HFFc6 (cell line): ENCODE data around the gene TMEM59. TPM values are rescaled to one million over a fixed set of nuclear protein-coding genes. Genes with fewer than 3 reads are reported as not detected.
"Not testable (repeated sequence)": the region's sequence is repeated elsewhere in the genome, so short reads cannot be mapped to it uniquely, and the experiment has no call there.

Source experiments
- DNase-seq: peaks from one replicate; pipeline ENCODE4 v3.0.0-alpha.2; 2018
- H3K27ac Mint-ChIP-seq: 2 replicates; pipeline ENCODE4 v1.8.0; 2020; ENCODE audit warnings: mild to moderate bottlenecking, mixed read lengths
- H3K27me3 Mint-ChIP-seq: 2 replicates; pipeline ENCODE4 v1.8.0; 2021; ENCODE audit warnings: mild to moderate bottlenecking, moderate library complexity, mixed read lengths; ENCODE audit not compliant: insufficient read depth
- H3K36me3 Mint-ChIP-seq: 2 replicates; pipeline ENCODE4 v1.8.0; 2021; ENCODE audit warnings: low read depth, mixed read lengths
- H3K4me1 Mint-ChIP-seq: 2 replicates; pipeline ENCODE4 v1.8.0; 2020; ENCODE audit warnings: low read depth, mixed read lengths
- H3K4me3 Mint-ChIP-seq: 2 replicates; pipeline ENCODE4 v1.8.0; 2020; ENCODE audit warnings: mild to moderate bottlenecking, moderate library complexity, mixed read lengths
- H3K9me3 Mint-ChIP-seq: 2 replicates; pipeline ENCODE4 v1.8.0; 2020; ENCODE audit warnings: mild to moderate bottlenecking, mixed read lengths
- total RNA-seq, 6 experiments: library from RNA; stranded (reverse); fragmentation: NEBNext Ultra II Directional; extraction: Animal tissue kit (Norgen Biotek cat#: 25700); gene quantifications; 2 replicates in 1 of 6; 3 replicates in 5 of 6; pipeline ENCODE4 v1.2.3, GENCODE V29; 2021
- TF ChIP-seq, protein P1 (sequence below): fragments of 200-600 bp; sonication (generic); IDR thresholded peaks from 2 replicates; pipeline ENCODE4 v1.5.0; 2021; ENCODE audit warnings: antibody characterized with exemption, mild to moderate bottlenecking

The TMEM59 gene
- total RNA-seq, 6 experiments from 2014 or later: 282 to 460 (median 348) TPM

- peaks cover 7% of the 10 kb centered on the region; the same call in 1 of the 2 replicates for H3K36me3 Mint-ChIP-seq
- H3K4me3 Mint-ChIP-seq: no peak overlapping the region
- no peak overlapping the region for H3K27ac Mint-ChIP-seq
- H3K27me3 Mint-ChIP-seq: no peaks in the 10 kb centered on the region; the same call in 1 of the 2 replicates
- H3K4me1 Mint-ChIP-seq: no peaks in the 10 kb centered on the region
- no peak for DNase-seq
- no peaks in the 10 kb centered on the region for H3K9me3 Mint-ChIP-seq
- TF ChIP-seq, protein P1, sequence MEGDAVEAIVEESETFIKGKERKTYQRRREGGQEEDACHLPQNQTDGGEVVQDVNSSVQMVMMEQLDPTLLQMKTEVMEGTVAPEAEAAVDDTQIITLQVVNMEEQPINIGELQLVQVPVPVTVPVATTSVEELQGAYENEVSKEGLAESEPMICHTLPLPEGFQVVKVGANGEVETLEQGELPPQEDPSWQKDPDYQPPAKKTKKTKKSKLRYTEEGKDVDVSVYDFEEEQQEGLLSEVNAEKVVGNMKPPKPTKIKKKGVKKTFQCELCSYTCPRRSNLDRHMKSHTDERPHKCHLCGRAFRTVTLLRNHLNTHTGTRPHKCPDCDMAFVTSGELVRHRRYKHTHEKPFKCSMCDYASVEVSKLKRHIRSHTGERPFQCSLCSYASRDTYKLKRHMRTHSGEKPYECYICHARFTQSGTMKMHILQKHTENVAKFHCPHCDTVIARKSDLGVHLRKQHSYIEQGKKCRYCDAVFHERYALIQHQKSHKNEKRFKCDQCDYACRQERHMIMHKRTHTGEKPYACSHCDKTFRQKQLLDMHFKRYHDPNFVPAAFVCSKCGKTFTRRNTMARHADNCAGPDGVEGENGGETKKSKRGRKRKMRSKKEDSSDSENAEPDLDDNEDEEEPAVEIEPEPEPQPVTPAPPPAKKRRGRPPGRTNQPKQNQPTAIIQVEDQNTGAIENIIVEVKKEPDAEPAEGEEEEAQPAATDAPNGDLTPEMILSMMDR: no peak
Measured at GRCh38 chr1:54095546-54096226, 42.7 kb upstream of the TMEM59 start.

DNA sequence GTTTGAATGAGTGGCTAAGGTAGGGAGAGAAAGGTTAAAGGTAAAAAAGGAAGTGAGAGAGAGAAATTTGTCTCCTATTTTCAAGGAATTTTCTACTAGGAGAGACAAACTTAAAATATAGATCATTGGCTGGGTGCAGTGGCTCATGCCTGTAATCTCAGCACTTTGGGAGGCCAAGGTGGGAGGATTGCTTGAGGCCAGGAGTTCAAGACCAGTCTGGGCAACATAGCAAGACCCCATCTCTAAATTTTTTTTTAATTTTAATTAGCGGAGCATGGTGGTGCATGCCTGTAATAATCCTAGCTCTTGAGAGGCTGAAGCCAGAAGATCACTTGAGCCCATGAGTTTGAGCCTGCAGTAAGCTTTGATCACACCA, 41.7 kb upstream of the TMEM59 start:
- not testable (repeated sequence) for H3K27me3 Mint-ChIP-seq, H3K4me1 Mint-ChIP-seq, H3K27ac Mint-ChIP-seq, H3K36me3 Mint-ChIP-seq, H3K4me3 Mint-ChIP-seq, H3K9me3 Mint-ChIP-seq, DNase-seq

GRCh38 chr1:54094001-54094729, 41.2 kb upstream of the TMEM59 start:
- Mint-ChIP-seq H3K4me3 (no peak overlapping the region), H3K27ac (no peak overlapping the region), H3K9me3 (no peaks in the 10 kb centered on the region), H3K4me1 (no peaks in the 10 kb centered on the region), H3K36me3 (peaks cover 7% of the 10 kb centered on the region; the same call in 1 of the 2 replicates), H3K27me3 (no peaks in the 10 kb centered on the region; the same call in 1 of the 2 replicates)
- TF ChIP-seq, protein P1: no peak
- DNase-seq: no peak

- TF ChIP-seq, protein P1: no peak
- no peak for DNase-seq
- Mint-ChIP-seq H3K27me3 (no peaks in the 10 kb centered on the region; the same call in 1 of the 2 replicates), H3K27ac (no peak overlapping the region), H3K36me3 (peaks cover 4% of the 10 kb centered on the region; the same call in 1 of the 2 replicates), H3K4me3 (no peak overlapping the region), H3K4me1 (no peaks in the 10 kb centered on the region), H3K9me3 (no peaks in the 10 kb centered on the region)
Measured at GRCh38 chr1:54091666-54092065, 38.7 kb upstream of the TMEM59 start.

DNA sequence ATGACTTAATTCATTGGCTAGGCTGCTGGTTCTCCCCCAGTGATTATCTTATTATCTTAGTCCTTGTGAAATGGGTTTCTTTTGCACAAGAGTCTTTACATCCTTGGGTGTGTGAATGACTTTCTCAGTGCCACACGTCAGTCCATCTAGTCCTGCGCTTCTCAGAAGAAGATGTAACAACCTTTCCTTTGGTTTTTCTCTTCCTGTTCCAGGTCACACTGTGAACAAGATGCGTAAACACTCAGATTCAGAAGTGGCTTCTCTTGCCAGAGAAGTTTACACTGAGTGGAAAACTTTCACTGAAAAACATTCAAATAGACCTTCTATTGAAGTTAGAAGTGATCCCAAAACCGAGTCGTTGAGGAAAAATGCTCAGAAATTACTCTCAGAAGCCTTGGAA, 35.4 kb upstream of the TMEM59 start:
- Mint-ChIP-seq H3K4me1 (no peaks in the 10 kb centered on the region), H3K9me3 (no peaks in the 10 kb centered on the region), H3K36me3 (no peaks in the 10 kb centered on the region), H3K27ac (no peak overlapping the region), H3K4me3 (no peak overlapping the region), H3K27me3 (no peaks in the 10 kb centered on the region)
- DNase-seq: no peak
- TF ChIP-seq, protein P1: no peak

- TF ChIP-seq, protein P1: no peak
- Mint-ChIP-seq H3K27me3 (no peaks in the 10 kb centered on the region; the same call in 1 of the 2 replicates), H3K4me1 (peaks cover under 1% of the 10 kb centered on the region), H3K9me3 (no peaks in the 10 kb centered on the region), H3K27ac (no peak overlapping the region), H3K4me3 (no peak overlapping the region), H3K36me3 (no peaks in the 10 kb centered on the region)
- DNase-seq: no peak
Measured at GRCh38 chr1:54086754-54087153, 33.8 kb upstream of the TMEM59 start.
